ENCODE results near the gene FBXO38.
"Not testable (repeated sequence)": the region's sequence is repeated elsewhere in the genome, so short reads cannot be mapped to it uniquely, and the experiment has no call there.

The FBXO38 gene

DNA sequence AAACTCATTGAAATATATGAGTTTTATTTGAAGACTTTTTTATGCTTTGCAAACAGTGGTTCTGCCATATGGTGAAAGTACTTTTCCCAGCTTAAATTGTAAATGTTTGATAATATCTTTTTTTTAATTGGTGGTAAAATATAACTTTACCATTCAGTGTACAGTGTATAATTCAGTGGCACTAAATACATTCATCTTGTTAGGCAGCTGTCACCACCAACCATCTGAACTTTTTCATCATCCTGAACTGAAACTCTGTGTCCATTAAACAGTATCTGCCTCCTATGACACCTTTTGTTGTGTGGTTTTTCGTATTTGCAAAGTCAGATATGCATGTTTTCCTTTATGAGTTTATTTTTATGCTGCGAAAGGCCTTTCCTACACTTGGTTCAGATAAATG is 45.1 kb downstream of the FBXO38 start:
- DNase-seq: no peak

- DNase-seq: no peak
Observed at GRCh38 chr5:148433826-148434225, 50.1 kb downstream of the FBXO38 start.

DNA sequence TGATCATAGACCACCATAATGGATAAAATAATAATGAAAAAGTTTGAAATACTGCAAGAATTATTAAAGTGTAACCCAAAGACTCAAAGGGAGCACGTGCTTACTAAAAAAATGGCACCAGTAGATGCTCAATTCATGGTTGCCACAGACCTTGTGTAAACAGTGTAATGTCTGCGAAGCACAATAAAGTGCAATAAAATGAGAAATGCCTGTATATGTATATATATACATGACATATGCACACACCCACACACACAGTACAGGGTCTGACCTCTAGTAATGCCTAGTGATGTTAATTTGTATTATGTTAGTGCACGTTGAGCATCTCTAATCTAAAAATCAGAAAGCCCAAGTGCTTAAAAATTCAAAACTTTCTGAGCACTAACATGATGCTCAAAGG is 52.3 kb downstream of the FBXO38 start:
- DNase-seq: no peak

GRCh38 chr5:148437249-148437648 is 53.5 kb downstream of the FBXO38 start:
- peak; percentile 10 for DNase-seq

- DNase-seq: no peak
Observed at GRCh38 chr5:148438933-148439332, 55.2 kb downstream of the FBXO38 start.

DNA sequence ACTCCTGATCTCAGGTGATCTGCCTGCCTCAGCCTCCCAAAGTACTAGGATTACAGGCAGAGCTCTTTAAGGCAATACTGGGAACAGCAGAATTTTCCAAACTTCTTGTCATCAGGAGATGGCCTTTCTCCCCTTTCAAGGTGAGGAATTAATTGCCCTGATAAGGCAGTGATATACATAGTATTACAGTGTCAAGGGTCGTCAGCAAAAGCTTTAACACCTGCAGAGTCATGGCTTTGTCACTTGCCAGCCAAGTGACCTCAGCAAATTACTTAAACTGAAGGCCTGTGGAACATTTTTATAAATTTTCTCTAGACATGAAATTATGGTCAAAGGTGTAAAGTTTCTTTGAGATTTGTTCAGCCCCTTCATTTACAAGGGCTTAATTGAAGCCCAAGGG is 59.5 kb downstream of the FBXO38 start:
- no peak for DNase-seq

DNA sequence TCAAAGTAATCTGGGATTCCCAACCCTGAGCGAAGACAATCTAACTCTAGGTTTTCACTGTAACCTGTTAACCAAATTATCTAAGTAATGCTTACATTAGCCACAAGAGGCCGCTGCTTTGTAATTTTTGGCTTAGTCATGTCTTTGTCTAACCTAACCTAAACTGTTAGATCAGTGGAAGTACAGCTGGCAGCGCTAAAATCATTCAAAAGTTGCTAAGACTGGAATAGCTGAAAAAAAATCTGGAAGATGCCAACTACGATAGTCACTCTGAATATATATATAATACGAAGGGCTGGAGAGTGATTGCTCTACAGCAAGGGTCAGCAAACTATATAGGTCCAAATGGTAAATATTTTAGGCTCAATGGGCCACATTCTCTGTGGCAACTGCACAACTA is 60.2 kb downstream of the FBXO38 start:
- peak; percentile 62 for DNase-seq

GRCh38 chr5:148445578-148445977 is 61.8 kb downstream of the FBXO38 start:
- no peak for DNase-seq

GRCh38 chr5:148446611-148447010 is 62.9 kb downstream of the FBXO38 start:
- DNase-seq: no peak

GRCh38 chr5:148452499-148453193 is 68.9 kb downstream of the FBXO38 start:
- peak; percentile 5 for DNase-seq

DNA sequence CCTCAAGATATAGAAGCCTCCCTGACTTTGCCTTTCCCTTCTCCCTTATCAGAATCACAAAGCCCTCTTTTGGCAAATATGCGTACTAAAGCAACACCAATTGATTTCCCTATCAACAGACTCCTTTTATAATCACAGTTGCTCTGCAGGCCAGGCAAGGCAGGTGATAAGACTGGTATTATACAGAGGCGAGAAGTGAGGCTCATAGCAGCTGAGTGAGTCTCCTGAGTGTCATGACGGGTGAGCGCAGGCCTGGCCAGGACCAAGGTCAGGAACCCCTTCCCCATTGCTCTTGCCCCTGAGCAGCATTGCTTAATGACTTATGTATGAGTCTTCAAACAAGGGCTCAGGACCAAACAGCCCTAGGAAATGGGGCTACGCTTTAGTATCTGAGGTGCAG is 70.8 kb downstream of the FBXO38 start:
- DNase-seq: no peak

DNA sequence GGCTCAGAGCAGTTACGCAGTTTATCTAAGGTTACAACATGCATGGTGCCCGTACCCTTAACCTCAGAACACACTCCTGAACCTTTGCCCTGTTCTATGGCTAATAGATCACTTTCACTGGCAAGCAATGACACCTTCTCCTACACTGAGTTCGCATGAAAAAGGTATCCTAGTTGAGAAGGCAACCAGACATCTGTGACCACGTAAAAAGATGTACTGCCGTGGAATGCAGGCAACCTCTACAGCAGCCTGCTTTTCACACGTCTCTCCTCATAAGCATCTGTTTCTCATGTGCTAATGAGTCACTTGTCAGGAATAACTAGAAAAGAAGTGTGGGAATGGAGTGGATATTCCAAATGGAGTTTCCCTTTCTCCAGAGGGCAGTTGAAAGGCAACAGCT is 71.4 kb downstream of the FBXO38 start:
- peak; percentile 26 for DNase-seq

- peak; percentile 1 for DNase-seq
Observed at GRCh38 chr5:148457183-148457620, 73.4 kb downstream of the FBXO38 start.

DNA sequence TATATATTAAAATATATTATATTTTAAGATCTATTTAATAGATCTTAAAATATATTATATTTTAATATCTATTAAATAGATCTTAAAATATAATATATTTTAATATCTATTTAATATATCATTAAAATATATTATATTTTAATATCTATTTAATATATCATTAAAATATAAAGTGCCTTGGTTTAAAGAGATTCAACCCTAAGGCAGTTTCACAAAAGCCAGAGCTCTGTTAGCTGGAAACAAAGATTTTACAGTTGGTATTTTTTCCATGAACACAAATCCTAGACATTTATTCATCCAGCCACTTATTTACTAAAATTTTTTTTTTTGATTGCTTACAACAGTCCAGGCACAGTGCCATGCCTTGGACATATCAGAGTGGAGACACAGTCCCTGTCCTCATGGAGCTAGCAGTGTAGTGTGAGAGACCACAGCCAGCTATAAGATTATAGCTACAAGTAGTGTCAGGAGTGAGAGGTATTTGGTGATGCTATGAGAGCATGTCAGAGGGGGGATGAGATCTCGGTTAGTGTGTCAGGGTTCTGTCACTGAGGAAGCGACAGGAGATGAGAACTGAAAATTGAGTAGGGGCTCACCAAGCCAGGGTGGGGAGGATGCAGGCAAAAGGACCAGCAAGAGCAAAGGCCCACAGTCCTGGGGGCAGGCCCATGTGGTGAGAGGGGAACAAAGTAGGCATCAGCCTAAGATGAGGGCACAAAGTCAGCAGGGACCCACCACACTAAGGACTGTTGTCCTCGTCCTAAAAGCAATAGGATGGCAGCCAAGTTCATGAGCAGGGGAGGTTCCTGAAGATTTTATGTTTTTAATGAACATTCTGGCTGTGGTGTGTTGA is 74.5 kb downstream of the FBXO38 start:
- DNase-seq: no peak

- no peak for DNase-seq
Observed at GRCh38 chr5:148459669-148460068, 75.9 kb downstream of the FBXO38 start.

GRCh38 chr5:148465381-148466235 is 81.8 kb downstream of the FBXO38 start:
- DNase-seq: no peak

DNA sequence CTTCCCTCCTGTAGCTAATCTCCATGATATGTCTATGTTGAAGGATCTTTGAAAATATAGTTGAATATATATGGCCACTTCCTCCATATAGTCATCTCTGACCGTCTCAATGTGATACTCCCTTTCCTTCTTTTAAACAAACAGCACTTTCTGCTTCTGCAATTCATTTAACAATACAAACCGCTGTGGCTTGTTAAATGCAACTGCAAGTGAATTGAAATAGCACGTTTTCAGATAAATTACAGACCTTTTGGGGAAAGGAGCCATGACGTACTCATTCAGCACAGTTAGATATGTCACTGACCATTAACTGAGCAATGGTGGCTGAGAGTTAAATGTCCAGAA is 82.5 kb downstream of the FBXO38 start:
- no peak for DNase-seq

DNA sequence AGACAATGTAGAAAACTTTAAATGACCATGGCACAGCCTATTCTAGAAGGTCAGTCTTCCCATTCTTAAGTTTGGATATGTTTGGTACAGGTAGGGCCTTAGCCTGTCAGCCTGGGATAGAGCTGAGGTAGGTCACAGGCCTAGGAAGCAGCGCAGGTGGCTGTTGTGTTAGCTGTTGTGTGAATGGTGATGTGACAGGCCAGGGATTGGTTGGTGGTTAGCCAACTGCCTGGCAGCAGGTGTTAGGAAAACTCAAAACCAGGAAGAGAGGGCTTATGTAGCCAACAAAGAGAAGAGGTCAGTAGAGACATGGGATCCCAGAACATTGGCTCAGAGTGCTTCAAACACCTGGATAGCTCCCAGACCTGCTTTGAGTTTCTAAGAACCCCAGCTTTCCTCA is 84.2 kb downstream of the FBXO38 start:
- DNase-seq: no peak

GRCh38 chr5:148468746-148469145 is 85.0 kb downstream of the FBXO38 start:
- not testable (repeated sequence) for DNase-seq

- DNase-seq: peak; percentile 18
Observed at GRCh38 chr5:148469501-148469935, 85.8 kb downstream of the FBXO38 start.

DNA sequence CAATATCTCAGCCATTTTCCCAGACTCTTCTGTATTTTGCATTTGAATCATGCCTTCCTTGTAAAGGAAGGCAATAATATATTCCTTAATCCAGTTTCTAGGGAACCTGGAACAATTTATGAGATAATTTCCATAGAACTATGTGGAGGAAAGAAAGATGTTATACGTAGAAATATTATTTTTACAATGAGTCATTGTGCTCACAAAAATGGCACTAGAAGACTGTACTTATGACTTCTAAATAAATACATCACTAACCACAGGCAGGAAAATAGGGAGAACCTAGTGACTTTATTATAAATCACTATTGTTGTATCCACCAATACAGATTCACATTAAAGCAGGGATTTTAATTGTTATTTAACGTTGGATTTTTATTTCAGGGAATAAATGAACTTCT is 87.6 kb downstream of the FBXO38 start:
- no peak for DNase-seq

DNA sequence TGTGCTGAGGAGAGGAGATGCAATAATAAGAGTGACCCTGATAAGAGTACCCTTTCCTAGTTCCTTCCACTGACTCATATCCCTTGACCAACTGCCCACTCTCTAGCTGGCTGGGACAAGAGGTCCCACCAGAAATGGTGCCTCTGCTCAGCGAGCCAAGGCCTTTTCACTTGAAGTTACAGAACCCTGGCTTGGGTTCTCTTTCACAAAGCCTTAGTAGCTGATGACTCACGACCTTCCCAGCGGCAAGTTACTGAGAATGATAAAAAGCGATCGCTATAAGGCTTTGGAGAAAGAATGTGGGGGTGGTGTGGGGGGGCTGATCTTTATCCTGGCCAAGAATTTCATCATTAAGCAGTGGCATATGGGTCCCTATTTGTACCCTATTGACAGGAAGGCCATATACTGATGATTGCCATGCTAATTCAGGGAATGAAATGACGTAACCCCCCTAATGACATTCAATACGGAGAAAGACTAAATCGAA is 90.3 kb downstream of the FBXO38 start:
- DNase-seq: no peak

- no peak for DNase-seq
Observed at GRCh38 chr5:148476302-148476701, 92.5 kb downstream of the FBXO38 start.

Measured in fibroblast of skin of right biceps (primary cell).